ENCODE measurements around the gene RPL13A. TPM values are rescaled to one million over a fixed set of nuclear protein-coding genes. Genes with fewer than 3 reads are reported as not detected.

Gene RPL13A
- total and polyA plus RNA-seq, 8 donors = 1,924 to 4,076 (median 3,551) TPM

GRCh38 chr19:49440439-49441209, 46.8 kb upstream of the RPL13A start:
- no peak for DNase-seq
- Histone ChIP-seq H3K4me3 (no peak overlapping the region), H3K9me3 (no peaks in the 10 kb centered on the region), H3K27ac (no peak overlapping the region), H3K36me3 (no peaks in the 10 kb centered on the region), H3K27me3 (peaks cover 53 to 72% of the 10 kb centered on the region in 2 donors), H3K4me1 (peaks cover 0 to 37% of the 10 kb centered on the region in 2 donors)
- intact Hi-C loops (cut with DNase I) = loop anchor here in 1 of 2 donors (5.0 kb wide), 1 partner anchor 48 kb away; no protein-coding TSS in a partner anchor
- no peak for ATAC-seq
- no peak for TF ChIP-seq CTCF (IDR thresholded peaks at IDR 0.05)

- intact Hi-C loops (cut with DNase I) = loop anchor here in 1 of 2 donors (5.0 kb wide), 1 partner anchor 49 kb away; no protein-coding TSS in a partner anchor
- DNase-seq (peak in 1 of 4 donors; percentile 70), ATAC-seq (no peak)
- Histone ChIP-seq H3K36me3 (peaks cover 0 to 6% of the 10 kb centered on the region in 2 donors), H3K27ac (no peak within 1 kb of the TSS), H3K4me1 (peaks cover 0 to 34% of the 10 kb centered on the region in 2 donors), H3K4me3 (peak within 1 kb of the TSS in 1 of 2 donors; percentile 84), H3K27me3 (peaks cover 46 to 65% of the 10 kb centered on the region in 2 donors), H3K9me3 (no peaks in the 10 kb centered on the region)
- no peak for TF ChIP-seq CTCF (IDR thresholded peaks at IDR 0.05)
These were observed 46.0 kb upstream of the RPL13A start, which contains the start of gene SLC17A7 for GRCh38 chr19:49441210-49441959. TSS of gene SLC17A7 (minus strand) at chr19:49441527. CDS start at chr19:49441379, 148 bp downstream.

GRCh38 chr19:49441960-49442350, 45.5 kb upstream of the RPL13A start:
- TF ChIP-seq CTCF (IDR thresholded peaks at IDR 0.05) = no peak
- ATAC-seq (no peak), DNase-seq (no peak)
- Histone ChIP-seq H3K36me3 (peaks cover 0 to 11% of the 10 kb centered on the region in 2 donors), H3K9me3 (no peaks in the 10 kb centered on the region), H3K27me3 (peaks cover 41 to 59% of the 10 kb centered on the region in 2 donors), H3K27ac (no peak overlapping the region), H3K4me1 (peaks cover 0 to 31% of the 10 kb centered on the region in 2 donors), H3K4me3 (peak overlapping the region in 1 of 2 donors; percentile 84)
- intact Hi-C loops (cut with DNase I) = loop anchor here in 1 of 2 donors (5.0 kb wide), 1 partner anchor 50 kb away; no protein-coding TSS in a partner anchor

DNA sequence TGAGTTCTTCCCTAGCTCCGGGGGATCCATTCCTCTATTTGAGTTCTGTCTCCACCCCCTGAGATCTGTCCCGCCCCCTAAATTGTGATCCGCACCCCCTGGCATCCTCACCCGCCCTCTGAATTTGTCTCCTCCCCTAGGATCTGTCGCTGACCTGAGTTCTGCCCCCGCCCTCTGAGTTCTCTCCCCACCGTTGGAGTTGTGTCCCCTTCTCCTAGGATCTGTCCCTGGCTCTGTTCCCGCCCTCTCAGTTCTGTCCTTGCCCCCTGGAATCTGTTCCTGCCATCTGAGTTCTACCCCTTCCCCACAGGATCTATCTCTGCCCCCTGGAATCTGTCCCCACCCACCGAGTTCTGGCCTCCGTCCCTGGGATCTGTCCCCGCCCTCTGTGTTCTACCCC, 45.1 kb upstream of the RPL13A start:
- no peaks in the 10 kb centered on the region for H3K9me3 ChIP-seq
- peaks cover 0 to 31% of the 10 kb centered on the region in 2 donors for H3K4me1 ChIP-seq
- no peak overlapping the region for H3K27ac ChIP-seq
- intact Hi-C loops (cut with DNase I) = loop anchor here in 1 of 2 donors (5.0 kb wide), 1 partner anchor 50 kb away; no protein-coding TSS in a partner anchor
- H3K4me3 ChIP-seq = peak overlapping the region in 1 of 2 donors; percentile 84
- DNase-seq (no peak), ATAC-seq (no peak)
- H3K27me3 ChIP-seq = peaks cover 37 to 55% of the 10 kb centered on the region in 2 donors
- peaks cover 0 to 15% of the 10 kb centered on the region in 2 donors for H3K36me3 ChIP-seq
- no peak for TF ChIP-seq CTCF (IDR thresholded peaks at IDR 0.05)
